Sigmoid colon (tissue), 7 donors: ENCODE data around the gene ZNF746. TPM values are rescaled to one million over a fixed set of nuclear protein-coding genes. Genes with fewer than 3 reads are reported as not detected.
A peak's percentile ranks its signal among the peaks of the same experiment; 100 is the strongest.

ENCODE experiments used
- DNase-seq: peaks from one replicate; pipeline ENCODE4 v3.0.0-alpha.2; 2019
- H3K27ac ChIP-seq, 4 donors: fragments of 200-600 bp; sonication (generic); one replicate each; pipeline ENCODE4 v1.5.1; 2016 to 2019; ENCODE audit warnings: mild to moderate bottlenecking in 1 of 4
- H3K27me3 ChIP-seq, 3 donors: fragments of 200-600 bp; sonication (generic); one replicate each; pipeline ENCODE4 v1.5.1; 2019; ENCODE audit warnings: mild to moderate bottlenecking in 1 of 3
- H3K36me3 ChIP-seq, 4 donors: fragments of 200-600 bp; sonication (generic); one replicate each; pipeline ENCODE4 v1.5.1; 2016 to 2019
- H3K4me1 ChIP-seq, 4 donors: fragments of 200-600 bp; sonication (generic); one replicate each; pipeline ENCODE4 v1.5.1; 2017 to 2019
- H3K4me3 ChIP-seq, 4 donors: fragments of 200-600 bp; sonication (generic); one replicate each; pipeline ENCODE4 v1.5.1; 2017 to 2019; ENCODE audit warnings: mild to moderate bottlenecking in 2 of 4, moderate library complexity in 1 of 4
- H3K9me3 ChIP-seq, 4 donors: fragments of 200-600 bp in 3 of 4; sonication (generic) in 3 of 4; one replicate each; pipeline versions ENCODE4 v1.5.1 to v1.6.1; 2013 to 2019
- CTCF ChIP-seq, 4 experiments: fragments of 450-650 bp in 3 of 4; fragments of 200-600 bp in 1 of 4; IDR thresholded peaks; one replicate each; pipeline ENCODE4 v1.5.1; 2016 to 2019; ENCODE audit warnings: antibody characterized with exemption in 4 of 4, mild to moderate bottlenecking in 3 of 4, moderate library complexity in 2 of 4
- EP300 ChIP-seq, 4 donors: sonication (generic); formaldehyde crosslinking; IDR thresholded peaks; one replicate each; pipeline ENCODE4 v1.6.1; 2017; ENCODE audit warnings: antibody characterized with exemption in 4 of 4
- POLR2A ChIP-seq, 2 donors: fragments of 450-650 bp; IDR thresholded peaks; one replicate each; pipeline ENCODE4 v1.6.1; 2016; ENCODE audit warnings: antibody characterized with exemption in 2 of 2, mild to moderate bottlenecking in 2 of 2, moderate library complexity in 2 of 2
- POLR2AphosphoS5 ChIP-seq, 4 donors: sonication (generic); formaldehyde crosslinking; IDR thresholded peaks; one replicate each; pipeline ENCODE4 v1.6.1; 2017; ENCODE audit warnings: antibody characterized with exemption in 4 of 4
- WGBS, 2 donors: extraction: QIAGEN DNeasy Blood & Tissue Kit; methylation state at CpG; one replicate each; pipeline ENCODE4 v1.1.7; 2013; 5-methylcytosine and 5-hydroxymethylcytosine counted together
- intact Hi-C: fragments of 100-400 bp; cut with DNase I; formaldehyde crosslinking; loops from one replicate; pipeline ENCODE4 v1.15.1; 2023
- polyA plus RNA-seq, 3 donors: library from polyadenylated mRNA; stranded (reverse); fragments of 200-250 nt; gene quantifications; one replicate each; pipeline ENCODE4 v1.2.3, GENCODE V29; 2013
- total RNA-seq, 4 donors: library from RNA; depleted of rRNA; stranded (reverse); fragments of >200 nt; gene quantifications; one replicate each; pipeline ENCODE4 v1.1.0, GENCODE V29; 2016
- donor health status: healthy with polysubstance abuse.
- donor health status: Bipolar disorder and iron deficiency.
- donor health status: healthy.

The ZNF746 gene
- total and polyA plus RNA-seq, 7 donors, result 4.2 to 18.9 (median 16.4) TPM

- WGBS, 2 donors, result 86 to 91% methylated on average over 1 of the region's 1 CpG
- no peak for DNase-seq
- Histone ChIP-seq H3K27ac (no peak overlapping the region), H3K9me3 (no peaks in the 10 kb centered on the region), H3K4me3 (no peak overlapping the region), H3K36me3 (no peaks in the 10 kb centered on the region), H3K4me1 (peaks cover 0 to 18% (median 15%) of the 10 kb centered on the region in 4 donors), H3K27me3 (no peaks in the 10 kb centered on the region)
- intact Hi-C loops, result loop anchor here (5.0 kb wide), 1 partner anchor 34 kb away; the partner anchor contains the start of gene ZNF746
- no peak for TF ChIP-seq CTCF (IDR thresholded peaks at IDR 0.05)
- no peak for TF ChIP-seq EP300 (IDR thresholded peaks at IDR 0.05)
- no peak for TF ChIP-seq POLR2A (IDR thresholded peaks at IDR 0.05)
- TF ChIP-seq POLR2AphosphoS5 (IDR thresholded peaks at IDR 0.05), result no peak
Observed at GRCh38 chr7:149463500-149464161, 34.0 kb downstream of the ZNF746 start.

- 85 to 91% methylated on average over 9 of the region's 9 CpGs for WGBS, 2 donors
- intact Hi-C loops, result loop anchor here (5.0 kb wide), 1 partner anchor 35 kb away; the partner anchor contains the start of gene ZNF746
Observed at GRCh38 chr7:149462101-149462520, 35.5 kb downstream of the ZNF746 start.

GRCh38 chr7:149460493-149461277 is 36.9 kb downstream of the ZNF746 start, which contains the start of gene ZNF777:
Gene ZNF777, minus strand, starts transcription at chr7:149461062. Its CDS starts 5,040 bp downstream, at chr7:149456022.
- peak within 1 kb of the TSS; percentile 46 to 72 (median 62) for H3K4me3 ChIP-seq
- peaks cover 0 to 1% (median under 1%) of the 10 kb centered on the region in 4 donors for H3K36me3 ChIP-seq
- peak within 1 kb of the TSS; percentile 80 to 86 (median 84) for H3K27ac ChIP-seq
- DNase-seq, result peak; percentile 92
- intact Hi-C loops, result loop anchor here (2.0 to 5.0 kb wide), 2 partner anchors 37 to 38 kb away; partner anchors contain the start of gene ZNF746
- WGBS, 2 donors, result 1% methylated on average over 64 of the region's 64 CpGs
- TF ChIP-seq CTCF (IDR thresholded peaks at IDR 0.05) (peak; percentile 10 to 39 (median 32)), POLR2A (IDR thresholded peaks at IDR 0.05) (no peak), POLR2AphosphoS5 (IDR thresholded peaks at IDR 0.05) (peak in 2 of 4 donors; percentile 27 to 28)
- H3K4me1 ChIP-seq, result peaks cover 0 to 26% (median 22%) of the 10 kb centered on the region in 4 donors
- no peaks in the 10 kb centered on the region for H3K27me3 ChIP-seq
- H3K9me3 ChIP-seq, result no peaks in the 10 kb centered on the region

More at GRCh38 chr7:149462101-149462520, 35.5 kb downstream of the ZNF746 start:
- H3K4me1 ChIP-seq, result peaks cover 0 to 26% (median 22%) of the 10 kb centered on the region in 4 donors
- no peak overlapping the region for H3K27ac ChIP-seq
- H3K9me3 ChIP-seq, result no peaks in the 10 kb centered on the region
- TF ChIP-seq EP300 (IDR thresholded peaks at IDR 0.05), result no peak
- no peak for TF ChIP-seq POLR2AphosphoS5 (IDR thresholded peaks at IDR 0.05)
- no peak for TF ChIP-seq POLR2A (IDR thresholded peaks at IDR 0.05)
- no peak for TF ChIP-seq CTCF (IDR thresholded peaks at IDR 0.05)
- H3K4me3 ChIP-seq, result no peak overlapping the region
- no peak for DNase-seq
- H3K27me3 ChIP-seq, result no peaks in the 10 kb centered on the region
- H3K36me3 ChIP-seq, result no peaks in the 10 kb centered on the region

- intact Hi-C loops, result loop anchor here (2.0 to 5.0 kb wide), 2 partner anchors 37 to 38 kb away; partner anchors contain the start of gene ZNF746
- Histone ChIP-seq H3K9me3 (no peaks in the 10 kb centered on the region), H3K36me3 (peaks cover 0 to 10% (median 10%) of the 10 kb centered on the region in 4 donors), H3K27ac (peak overlapping the region; percentile 80 to 86 (median 84)), H3K4me3 (peak overlapping the region; percentile 37 to 72 (median 62)), H3K4me1 (peaks cover 0 to 26% (median 22%) of the 10 kb centered on the region in 4 donors), H3K27me3 (no peaks in the 10 kb centered on the region)
- TF ChIP-seq POLR2AphosphoS5 (IDR thresholded peaks at IDR 0.05), result no peak
- no peak for TF ChIP-seq CTCF (IDR thresholded peaks at IDR 0.05)
- no peak for TF ChIP-seq POLR2A (IDR thresholded peaks at IDR 0.05)
- TF ChIP-seq EP300 (IDR thresholded peaks at IDR 0.05), result no peak
- 1 to 2% methylated on average over 145 of the region's 145 CpGs for WGBS, 2 donors
- no peak for DNase-seq
Observed at GRCh38 chr7:149459540-149460452, 37.8 kb downstream of the ZNF746 start.
